Adrenal gland (tissue), 12 donors: ENCODE measurements around the gene SPIRE1. TPM values are rescaled to one million over a fixed set of nuclear protein-coding genes. Genes with fewer than 3 reads are reported as not detected.

Source experiments
- DNase-seq, 7 donors: peaks; one replicate each; pipeline ENCODE4 v3.0.0-alpha.2; 2019 to 2020
- H3K27ac ChIP-seq, 5 donors: fragments of 200-600 bp; sonication (generic) in 4 of 5; 1 replicate in 3 of 5; 2 replicates in 2 of 5; pipeline versions ENCODE4 v1.5.1 to v1.8.0; 2016 to 2020; ENCODE audit warnings: mild to moderate bottlenecking in 1 of 5
- H3K27me3 ChIP-seq: fragments of 200-600 bp; 2 replicates; pipeline ENCODE4 v1.8.0; 2021
- H3K36me3 ChIP-seq, 2 donors: fragments of 200-600 bp; replicated peaks in 1 of 2; 1 replicate in 1 of 2; 2 replicates in 1 of 2; pipeline versions ENCODE4 v1.5.1 to v1.8.0; 2018 to 2022
- H3K4me1 ChIP-seq, 2 donors: fragments of 200-600 bp; replicated peaks in 1 of 2; 1 replicate in 1 of 2; 2 replicates in 1 of 2; pipeline versions ENCODE4 v1.5.1 to v1.8.0; 2018 to 2021
- H3K4me3 ChIP-seq, 4 donors: fragments of 200-600 bp; sonication (generic) in 3 of 4; one replicate each; pipeline ENCODE4 v1.5.1; 2016 to 2018
- H3K9me3 ChIP-seq, 3 donors: fragments of 200-600 bp; sonication (generic) in 1 of 3; replicated peaks in 1 of 3; 1 replicate in 2 of 3; 2 replicates in 1 of 3; pipeline versions ENCODE4 v1.5.1 to v1.8.0; 2016 to 2021
- POLR2A ChIP-seq, 2 donors: fragments of 450-650 bp; IDR thresholded peaks; one replicate each; pipeline ENCODE4 v1.6.1; 2017; ENCODE audit warnings: antibody characterized with exemption in 2 of 2, mild to moderate bottlenecking in 2 of 2, moderate library complexity in 1 of 2
- WGBS, 4 donors: extraction: QIAGEN DNeasy Blood & Tissue Kit in 2 of 4; methylation state at CpG; one replicate each; pipeline versions ENCODE4 v1.1.5 to v1.1.7; 2013 to 2017; 5-methylcytosine and 5-hydroxymethylcytosine counted together
- intact Hi-C, 2 donors: fragments of 100-400 bp; cut with DNase I; formaldehyde crosslinking; loops; one replicate each; pipeline versions ENCODE4 v1.14.1 to v1.15.0; 2022 to 2023
- polyA plus RNA-seq, 3 donors: library from polyadenylated mRNA; stranded (reverse); fragments of 200-250 nt in 2 of 3; fragments of 350-450 nt in 1 of 3; fragmentation: Illumina TruSeq in 1 of 3; extraction: RNeasy Lipid Tissue Mini Kit (QIAGEN cat#74804) in 1 of 3; gene quantifications; one replicate each; pipeline ENCODE4 v1.2.3, GENCODE V29; 2013 to 2014
- total RNA-seq, 9 donors: library from RNA; depleted of rRNA in 4 of 9; stranded (reverse); fragments of >200 nt in 4 of 9; fragments of 120-200 nt in 1 of 9; fragmentation: NEBNext Ultra II Directional in 1 of 9; extraction: Animal tissue kit (Norgen Biotek cat#: 25700) in 1 of 9; gene quantifications; one replicate each; pipeline versions ENCODE4 v1.1.0 to v1.2.4, GENCODE V29; 2013 to 2023
- TF ChIP-seq, protein P1 (sequence below), 6 experiments: fragments of 450-650 bp in 4 of 6; fragments of 200-600 bp in 2 of 6; sonication (generic) in 1 of 6; IDR thresholded peaks; 1 replicate in 5 of 6; 2 replicates in 1 of 6; pipeline versions ENCODE4 v1.5.1 to v1.8.0; 2016 to 2021; ENCODE audit warnings: antibody characterized with exemption in 6 of 6, mild to moderate bottlenecking in 2 of 6, moderate library complexity in 1 of 6
- donor health status: healthy with polysubstance abuse.
- donor health status: Bipolar disorder and iron deficiency.
- donor health status: DM: yes; HTN: yes; CAD: no.
- donor health status: DM: no; HTN: no; CAD: no.
- donor health status: DM: no; HTN: no; CAD: no.
- donor health status: DM: yes; HTN: yes; CAD: no.

SPIRE1 gene
- total and polyA plus RNA-seq, 12 donors: 11.7 to 74.0 (median 45.6) TPM

- Histone ChIP-seq H3K27me3 (no peaks in the 10 kb centered on the region), H3K9me3 (no peaks in the 10 kb centered on the region), H3K36me3 (peaks cover 0 to 17% of the 10 kb centered on the region in 2 donors), H3K4me1 (no peaks in the 10 kb centered on the region), H3K27ac (no peak overlapping the region), H3K4me3 (no peak overlapping the region)
- no peak for DNase-seq
- WGBS, 4 donors: 54 to 72% (median 63%) methylated on average over 3 of the region's 3 CpGs
- TF ChIP-seq, protein P1, sequence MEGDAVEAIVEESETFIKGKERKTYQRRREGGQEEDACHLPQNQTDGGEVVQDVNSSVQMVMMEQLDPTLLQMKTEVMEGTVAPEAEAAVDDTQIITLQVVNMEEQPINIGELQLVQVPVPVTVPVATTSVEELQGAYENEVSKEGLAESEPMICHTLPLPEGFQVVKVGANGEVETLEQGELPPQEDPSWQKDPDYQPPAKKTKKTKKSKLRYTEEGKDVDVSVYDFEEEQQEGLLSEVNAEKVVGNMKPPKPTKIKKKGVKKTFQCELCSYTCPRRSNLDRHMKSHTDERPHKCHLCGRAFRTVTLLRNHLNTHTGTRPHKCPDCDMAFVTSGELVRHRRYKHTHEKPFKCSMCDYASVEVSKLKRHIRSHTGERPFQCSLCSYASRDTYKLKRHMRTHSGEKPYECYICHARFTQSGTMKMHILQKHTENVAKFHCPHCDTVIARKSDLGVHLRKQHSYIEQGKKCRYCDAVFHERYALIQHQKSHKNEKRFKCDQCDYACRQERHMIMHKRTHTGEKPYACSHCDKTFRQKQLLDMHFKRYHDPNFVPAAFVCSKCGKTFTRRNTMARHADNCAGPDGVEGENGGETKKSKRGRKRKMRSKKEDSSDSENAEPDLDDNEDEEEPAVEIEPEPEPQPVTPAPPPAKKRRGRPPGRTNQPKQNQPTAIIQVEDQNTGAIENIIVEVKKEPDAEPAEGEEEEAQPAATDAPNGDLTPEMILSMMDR (IDR thresholded peaks at IDR 0.05): no peak
- TF ChIP-seq POLR2A (IDR thresholded peaks at IDR 0.05): no peak
- intact Hi-C loops: no loop called here
Observed at GRCh38 chr18:12452784-12453183, 205.1 kb downstream of the SPIRE1 start.

DNA sequence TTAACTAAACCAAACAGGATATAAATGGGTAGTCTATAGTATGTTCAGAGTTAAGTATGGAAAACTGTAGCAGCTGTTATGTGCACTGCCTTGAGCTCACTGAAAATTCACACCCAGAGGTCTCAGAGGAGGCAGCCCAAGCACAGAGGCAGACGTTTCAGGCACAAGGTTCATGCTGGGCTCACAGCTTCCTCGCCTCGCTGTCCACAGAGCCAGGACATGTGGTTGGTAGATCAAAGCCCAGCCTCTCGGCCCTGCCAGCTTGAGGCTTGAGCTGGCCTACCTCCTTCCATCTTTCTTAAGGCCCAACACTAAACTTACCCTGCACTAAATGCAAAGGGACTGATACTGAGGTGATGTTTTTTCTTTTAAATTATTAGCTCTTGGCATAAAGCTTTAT lies 206.5 kb downstream of the SPIRE1 start:
- Histone ChIP-seq H3K27me3 (no peaks in the 10 kb centered on the region), H3K4me1 (no peaks in the 10 kb centered on the region), H3K4me3 (no peak overlapping the region), H3K36me3 (peaks cover 0 to 17% of the 10 kb centered on the region in 2 donors), H3K9me3 (no peaks in the 10 kb centered on the region), H3K27ac (no peak overlapping the region)
- intact Hi-C loops: no loop called here
- DNase-seq: peak in 1 of 7 donors; percentile 28
- TF ChIP-seq POLR2A (IDR thresholded peaks at IDR 0.05): no peak
- 82 to 92% (median 88%) methylated on average over 4 of the region's 4 CpGs for WGBS, 4 donors

DNA sequence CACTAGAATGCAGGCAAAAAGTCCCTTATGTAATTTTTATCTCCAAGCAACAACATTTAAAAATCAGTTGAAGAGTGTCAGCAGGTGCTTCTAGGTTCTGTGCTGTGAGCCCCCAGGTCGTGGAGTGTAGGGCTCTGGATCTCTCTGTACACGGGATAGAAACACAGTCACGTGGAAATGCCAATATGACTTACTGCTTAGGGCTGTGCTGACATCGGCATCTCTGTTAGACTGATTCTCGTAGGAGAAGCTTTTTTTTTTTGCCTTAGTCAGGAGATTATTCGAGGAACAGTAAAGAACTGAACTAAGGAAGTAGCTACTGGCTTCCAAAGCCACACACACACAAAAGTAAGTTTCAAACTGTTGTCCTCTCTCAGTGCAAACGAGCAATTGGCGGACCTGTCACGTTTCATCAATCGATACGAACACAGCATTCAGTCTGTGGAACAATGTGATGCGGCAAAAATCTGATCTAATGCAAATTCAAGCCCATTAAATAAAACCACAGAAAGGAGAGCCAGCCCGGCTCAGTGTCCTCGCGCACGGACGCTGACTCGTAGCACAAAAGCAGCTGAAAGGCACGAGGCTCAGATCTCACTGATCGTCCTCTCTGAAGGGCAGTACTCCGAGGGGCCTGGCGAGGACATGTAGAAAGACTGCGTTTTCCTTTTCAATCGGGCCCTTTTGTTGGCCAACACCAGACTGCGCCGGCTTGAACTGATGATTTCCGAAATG lies 208.7 kb downstream of the SPIRE1 start:
- DNase-seq: peak in 2 of 7 donors; percentile 45 to 48
- Histone ChIP-seq H3K4me1 (no peaks in the 10 kb centered on the region), H3K27ac (peak overlapping the region in 2 of 5 donors; percentile 51 to 64), H3K4me3 (no peak overlapping the region), H3K36me3 (peaks cover 0 to 17% of the 10 kb centered on the region in 2 donors), H3K9me3 (peaks cover 0 to 3% (median 0%) of the 10 kb centered on the region in 3 donors), H3K27me3 (no peaks in the 10 kb centered on the region)
- WGBS, 4 donors: 87 to 91% (median 88%) methylated on average over 27 of the region's 27 CpGs
- TF ChIP-seq, protein P1 (IDR thresholded peaks at IDR 0.05): no peak
- TF ChIP-seq POLR2A (IDR thresholded peaks at IDR 0.05): no peak
- intact Hi-C loops: no loop called here

DNA sequence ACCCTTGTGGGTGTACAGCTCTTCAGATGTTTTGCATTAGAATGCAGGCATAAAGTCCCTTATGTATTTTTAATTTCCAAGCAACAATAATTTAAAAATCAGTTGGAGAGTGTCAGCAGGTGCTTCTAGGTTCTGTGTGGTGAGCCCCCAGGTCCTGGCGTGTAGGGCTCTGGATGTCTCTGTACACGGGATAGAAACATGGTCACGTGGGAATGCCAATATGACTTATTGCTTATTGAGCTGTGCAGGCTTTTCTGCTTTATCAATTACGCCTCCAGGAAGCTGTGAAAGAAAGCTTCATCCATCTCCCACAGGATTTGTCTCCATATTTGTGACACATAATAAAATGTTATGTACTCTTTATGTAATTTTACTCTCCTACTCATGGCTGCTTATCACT lies 212.4 kb downstream of the SPIRE1 start:
- H3K4me3 ChIP-seq: no peak overlapping the region
- intact Hi-C loops: no loop called here
- H3K9me3 ChIP-seq: peaks cover 0 to 8% (median 0%) of the 10 kb centered on the region in 3 donors
- H3K27ac ChIP-seq: no peak overlapping the region
- TF ChIP-seq, protein P1 (IDR thresholded peaks at IDR 0.05): no peak
- no peak for TF ChIP-seq POLR2A (IDR thresholded peaks at IDR 0.05)
- 94 to 97% (median 94%) methylated on average over 4 of the region's 4 CpGs for WGBS, 4 donors
- no peak for DNase-seq
- H3K27me3 ChIP-seq: no peaks in the 10 kb centered on the region
- no peaks in the 10 kb centered on the region for H3K4me1 ChIP-seq
- peaks cover 0 to 15% of the 10 kb centered on the region in 2 donors for H3K36me3 ChIP-seq

DNA sequence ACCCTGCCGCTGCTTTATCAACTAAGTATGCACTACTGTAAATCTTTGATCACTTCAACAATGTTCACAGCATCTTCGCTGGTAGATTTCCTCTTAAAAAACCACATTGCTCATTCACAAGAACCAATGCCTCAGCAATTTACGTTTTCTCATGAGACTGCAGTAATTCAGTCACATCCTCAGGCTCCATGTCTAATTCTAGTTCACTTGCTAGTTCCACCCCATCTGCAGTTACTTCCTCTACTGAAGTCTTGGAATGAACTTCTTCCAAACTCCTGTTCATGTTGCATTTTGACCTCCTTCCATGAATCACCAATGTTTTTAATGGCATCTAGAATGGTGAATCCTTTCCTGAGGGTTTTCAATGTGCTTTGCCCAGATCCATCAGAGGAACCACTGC lies 214.4 kb downstream of the SPIRE1 start:
- H3K4me1 ChIP-seq: no peaks in the 10 kb centered on the region
- no peaks in the 10 kb centered on the region for H3K27me3 ChIP-seq
- 89 to 91% (median 91%) methylated on average over 3 of the region's 3 CpGs for WGBS, 4 donors
- peaks cover 0 to 8% (median 0%) of the 10 kb centered on the region in 3 donors for H3K9me3 ChIP-seq
- intact Hi-C loops: no loop called here
- H3K4me3 ChIP-seq: no peak overlapping the region
- no peak for TF ChIP-seq POLR2A (IDR thresholded peaks at IDR 0.05)
- TF ChIP-seq, protein P1 (IDR thresholded peaks at IDR 0.05): no peak
- no peak for DNase-seq
- H3K36me3 ChIP-seq: peaks cover 0 to 3% of the 10 kb centered on the region in 2 donors
- peak overlapping the region in 1 of 5 donors; percentile 17 for H3K27ac ChIP-seq
